K562 (cell line): ENCODE results near the gene HOTAIR. TPM values are rescaled to one million over a fixed set of nuclear protein-coding genes. Genes with fewer than 3 reads are reported as not detected.

ENCODE experiments used
- ATAC-seq: fragments of 200-7000 bp; cut with Tn5 transposase; 3 replicates; pipeline ENCODE4 v1.9.1; 2020; ENCODE audit warnings: moderate library complexity
- BruUV-seq: library from RNA; stranded (reverse); fragments of 400-500 nt; replicated peaks from 2 replicates; lab custom pipeline; 2021; lab: Mats Ljungman, UMichigan
- CTCF ChIA-PET: fragments of 300-600 bp; formaldehyde crosslinking; extraction: SDS; loops from one replicate; lab custom pipeline; 2021; ENCODE audit warnings: low intra/inter-chr PET ratio; lab: Yijun Ruan, JAX
- POLR2A ChIA-PET: fragments of 300-600, 350-650 bp; sonication (Branson Sonifier 250); formaldehyde crosslinking; extraction: SDS; loops from one replicate; lab custom pipeline; 2021; ENCODE audit warnings: antibody characterized with exemption, inconsistent platforms; lab: Yijun Ruan, JAX
- DNase-seq, 4 experiments: peaks; one replicate each; pipeline versions ENCODE4 v3.0.0 to v3.0.0-alpha.2; 2011 to 2018; ENCODE audit warnings: low spot score in 3 of 4, mixed read lengths in 3 of 4; ENCODE audit errors: extremely low read depth in 1 of 4
- FAIRE-seq: peaks from 2 replicates; lab custom pipeline; 2011; peaks lifted over from hg19 to GRCh38; lab: Jason Lieb, UNC
- H2AFZ ChIP-seq: 2 replicates; pipeline ENCODE4 v1.6.0; 2011; ENCODE audit warnings: low read depth, low read length, control low read depth, inconsistent platforms
- H3K27ac ChIP-seq: fragments of 200-600 bp; 3 replicates; pipeline ENCODE4 v1.8.0; 2011; ENCODE audit warnings: low read depth, mild to moderate bottlenecking, control low read depth, inconsistent platforms, low read length, moderate library complexity, mixed read lengths; ENCODE audit errors: extremely low read depth
- H3K27me3 ChIP-seq, 2 experiments: fragments of 300-600 bp in 1 of 2; 2 replicates in 1 of 2; 3 replicates in 1 of 2; pipeline versions ENCODE4 v1.6.0 to v1.8.0; 2011; ENCODE audit warnings: inconsistent platforms in 2 of 2, low read length in 2 of 2, mild to moderate bottlenecking in 1 of 2, mixed read lengths in 1 of 2, moderate library complexity in 1 of 2; ENCODE audit not compliant: control insufficient read depth in 2 of 2, insufficient read depth in 2 of 2
- H3K36me3 ChIP-seq: fragments of 300-600 bp; 3 replicates; pipeline ENCODE4 v1.8.0; 2011; ENCODE audit warnings: mild to moderate bottlenecking, low read length, inconsistent platforms; ENCODE audit not compliant: control insufficient read depth, insufficient read depth
- H3K4me1 ChIP-seq, 2 experiments: fragments of 200-600 bp in 1 of 2; replicated peaks in 1 of 2; 2 replicates in 1 of 2; 3 replicates in 1 of 2; pipeline versions ENCODE4 v1.5.1 to v1.8.0; 2011; ENCODE audit warnings: inconsistent platforms in 2 of 2, low read length in 2 of 2, mild to moderate bottlenecking in 1 of 2, mixed read lengths in 1 of 2, moderate library complexity in 1 of 2; ENCODE audit not compliant: control insufficient read depth in 2 of 2, insufficient read depth in 2 of 2
- H3K4me2 ChIP-seq: 2 replicates; pipeline ENCODE4 v1.6.1; 2011; ENCODE audit warnings: low read length, control low read depth, inconsistent platforms, mixed read lengths; ENCODE audit not compliant: insufficient read depth
- H3K4me3 ChIP-seq: fragments of 200-600 bp; sonication (generic), shearing (Covaris generic); 2 replicates; pipeline ENCODE4 v1.5.1; 2016; ENCODE audit warnings: control low read depth, inconsistent platforms
- H3K79me2 ChIP-seq: fragments of 200-600 bp; 3 replicates; pipeline ENCODE4 v1.8.0; 2011; ENCODE audit warnings: low read length, inconsistent platforms; ENCODE audit not compliant: control insufficient read depth, insufficient read depth
- H3K9ac ChIP-seq, 2 experiments: 2 replicates each; pipeline versions ENCODE4 v1.6.0 to v1.6.1; 2011; ENCODE audit warnings: low read depth in 2 of 2, low read length in 2 of 2, control low read depth in 1 of 2, inconsistent platforms in 1 of 2, mild to moderate bottlenecking in 1 of 2, mixed read lengths in 1 of 2; ENCODE audit not compliant: insufficient read depth in 1 of 2
- H3K9me1 ChIP-seq: one replicate; pipeline ENCODE4 v1.6.0; 2011; ENCODE audit warnings: inconsistent platforms, mild to moderate bottlenecking, low read length, moderate library complexity; ENCODE audit not compliant: control insufficient read depth, insufficient read depth
- H3K9me3 ChIP-seq: replicated peaks from 2 replicates; pipeline ENCODE4 v1.5.1; 2011; ENCODE audit warnings: low read depth, low read length, inconsistent platforms; ENCODE audit not compliant: control insufficient read depth, insufficient read depth
- H4K20me1 ChIP-seq: replicated peaks from 2 replicates; pipeline ENCODE4 v1.6.1; 2011; ENCODE audit warnings: low read length, inconsistent platforms, mixed read lengths; ENCODE audit not compliant: control insufficient read depth, insufficient read depth
- ARID2 ChIP-seq: fragments of 450-650 bp; IDR thresholded peaks from 2 replicates; pipeline ENCODE4 v1.6.1; 2017; ENCODE audit warnings: antibody characterized with exemption, mild to moderate bottlenecking
- ATF1 ChIP-seq, 2 experiments: fragments of 450-650 bp in 1 of 2; IDR thresholded peaks; 2 replicates each; pipeline ENCODE4 v1.6.1; 2016; ENCODE audit warnings: missing compliant biosample characterization in 1 of 2, missing genetic modification characterization in 1 of 2
- EWSR1 ChIP-seq: fragments of 450-650 bp; IDR thresholded peaks from 2 replicates; pipeline ENCODE4 v1.6.1; 2018; ENCODE audit warnings: borderline replicate concordance, mild to moderate bottlenecking, low read depth, moderate library complexity; ENCODE audit not compliant: partially characterized antibody
- GATAD2B ChIP-seq: fragments of 450-650 bp; IDR thresholded peaks from 2 replicates; pipeline ENCODE4 v1.6.1; 2017; ENCODE audit warnings: mild to moderate bottlenecking, borderline replicate concordance
- KHSRP ChIP-seq: fragments of 450-650 bp; IDR thresholded peaks from 2 replicates; pipeline ENCODE4 v1.6.1; 2017
- RFX7 ChIP-seq: fragments of 250-450 bp; sonication (Bioruptor Pico); IDR thresholded peaks from 2 replicates; pipeline ENCODE4 v1.5.1; 2021; ENCODE audit warnings: mild to moderate bottlenecking
- SNIP1 ChIP-seq: fragments of 450-650 bp; IDR thresholded peaks from 2 replicates; pipeline ENCODE4 v1.7.1; 2017; ENCODE audit warnings: low read depth, mild to moderate bottlenecking
- THRA ChIP-seq: fragments of 450-650 bp; IDR thresholded peaks from 2 replicates; pipeline ENCODE4 v1.6.1; 2017; ENCODE audit warnings: mild to moderate bottlenecking, moderate library complexity
- XRCC3 ChIP-seq: fragments of 450-650 bp; IDR thresholded peaks from 2 replicates; pipeline ENCODE4 v1.6.1; 2017; ENCODE audit warnings: mild to moderate bottlenecking, moderate library complexity
- ZBTB49 ChIP-seq: sonication (generic); formaldehyde crosslinking; IDR thresholded peaks from 2 replicates; pipeline ENCODE4 v1.8.0; 2022; ENCODE audit warnings: missing genetic modification reagents, mild to moderate bottlenecking, borderline replicate concordance
- ZNF134 ChIP-seq: fragments of 250-450 bp; sonication (Bioruptor Pico); conservative IDR thresholded peaks from 2 replicates; pipeline ENCODE4 v1.4.0; 2020
- WGBS: fragments of 100-300 bp; shearing (Covaris generic); methylation state at CpG from one replicate; pipeline ENCODE4 v1.1.6; 2016; ENCODE audit warnings: low coverage, mixed read lengths; ENCODE audit not compliant: insufficient coverage; ENCODE audit errors: missing lambda C conversion rate; 5-methylcytosine and 5-hydroxymethylcytosine counted together
- in situ Hi-C: fragments of 300-500 bp; cut with MboI; formaldehyde crosslinking; loops from 4 replicates; pipeline ENCODE4 v1.15.0; 2018; ENCODE audit warnings: inconsistent platforms, mixed read lengths
- intact Hi-C: fragments of 100-400 bp; cut with micrococcal nuclease; formaldehyde crosslinking; loops from 2 replicates; pipeline ENCODE4 v1.14.2; 2022
- polyA plus RNA-seq, 8 experiments: library from polyadenylated mRNA; depleted of rRNA in 4 of 8; stranded (reverse) in 5 of 8; unstranded in 3 of 8; fragments of >200 nt; fragmentation: Nextera tagmentation in 2 of 8; fragmentation: Illumina TruSeq in 1 of 8; extraction: Ambion mirVana in 2 of 8; extraction: Trizol in 1 of 8; gene quantifications; 2 replicates each; pipeline versions ENCODE4 v1.2.1 to v1.2.3, GENCODE V29; 2011 to 2014; ENCODE audit warnings: inconsistent platforms in 1 of 8, missing spikeins in 1 of 8
- total RNA-seq, 7 experiments: library from RNA; depleted of rRNA in 6 of 7; stranded (reverse); fragments of >200 nt in 6 of 7; fragmentation: Illumina TruSeq in 2 of 7; extraction: Trizol in 2 of 7; gene quantifications; 2 replicates each; pipeline versions ENCODE4 v1.2.1 to v1.2.3, GENCODE V29; 2011 to 2021; ENCODE audit warnings: low replicate concordance in 1 of 7
- TF ChIP-seq, protein P1 (sequence below): fragments of 450-650 bp; IDR thresholded peaks from 2 replicates; pipeline ENCODE4 v1.7.0; 2016; ENCODE audit warnings: borderline replicate concordance

HOTAIR gene
- total and polyA plus RNA-seq, 9 of the 15 experiments (the other 6 are each of a cell fraction or from before 2014, with no cell fraction given): 0.04 TPM; not detected in 8

GRCh38 chr12:53927220-53928029 is 47.3 kb downstream of the HOTAIR start:
- no peak overlapping the region for H3K27ac ChIP-seq
- H4K20me1 ChIP-seq: no peaks in the 10 kb centered on the region
- no peak overlapping the region for H2AFZ ChIP-seq
- no TSS peak for BruUV-seq
- no peak overlapping the region for H3K4me3 ChIP-seq
- ATAC-seq (no peak), DNase-seq (no peak), FAIRE-seq (no peak)
- H3K9me1 ChIP-seq: no peaks in the 10 kb centered on the region
- intact Hi-C loops: no loop called here
- no peaks in the 10 kb centered on the region for H3K9me3 ChIP-seq
- POLR2A ChIA-PET: interaction anchor here (0.6 to 0.8 kb wide), 2 partner anchors 223 to 229 kb away, joined by 3 read pairs; no protein-coding TSS in a partner anchor
- no peak overlapping the region for H3K9ac ChIP-seq
- WGBS: 13% methylated on average over 40 of the region's 45 CpGs
- H3K27me3 ChIP-seq: peaks cover 52 to 62% of the 10 kb centered on the region in 2 experiments
- H3K36me3 ChIP-seq: no peaks in the 10 kb centered on the region
- no peak overlapping the region for H3K4me2 ChIP-seq
- in situ Hi-C loops: no loop called here
- CTCF ChIA-PET: no interaction called here
- H3K79me2 ChIP-seq: no peaks in the 10 kb centered on the region
- H3K4me1 ChIP-seq: peaks cover 0 to 4% of the 10 kb centered on the region in 2 experiments; a peak in 1 of 5 replicates
- TF ChIP-seq KHSRP: no peak
- TF ChIP-seq THRA: no peak
- TF ChIP-seq EWSR1: no peak
- TF ChIP-seq, protein P1, sequence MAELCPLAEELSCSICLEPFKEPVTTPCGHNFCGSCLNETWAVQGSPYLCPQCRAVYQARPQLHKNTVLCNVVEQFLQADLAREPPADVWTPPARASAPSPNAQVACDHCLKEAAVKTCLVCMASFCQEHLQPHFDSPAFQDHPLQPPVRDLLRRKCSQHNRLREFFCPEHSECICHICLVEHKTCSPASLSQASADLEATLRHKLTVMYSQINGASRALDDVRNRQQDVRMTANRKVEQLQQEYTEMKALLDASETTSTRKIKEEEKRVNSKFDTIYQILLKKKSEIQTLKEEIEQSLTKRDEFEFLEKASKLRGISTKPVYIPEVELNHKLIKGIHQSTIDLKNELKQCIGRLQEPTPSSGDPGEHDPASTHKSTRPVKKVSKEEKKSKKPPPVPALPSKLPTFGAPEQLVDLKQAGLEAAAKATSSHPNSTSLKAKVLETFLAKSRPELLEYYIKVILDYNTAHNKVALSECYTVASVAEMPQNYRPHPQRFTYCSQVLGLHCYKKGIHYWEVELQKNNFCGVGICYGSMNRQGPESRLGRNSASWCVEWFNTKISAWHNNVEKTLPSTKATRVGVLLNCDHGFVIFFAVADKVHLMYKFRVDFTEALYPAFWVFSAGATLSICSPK: no peak
- no peak for TF ChIP-seq XRCC3
- no peak for TF ChIP-seq GATAD2B
- no peak for TF ChIP-seq ARID2
- no peak for TF ChIP-seq RFX7 (CRISPR knock-in tag)
- TF ChIP-seq ZNF134 (CRISPR knock-in tag): no peak
- TF ChIP-seq ZBTB49 (CRISPR knock-in tag): no peak
- no peak for TF ChIP-seq ATF1 (CRISPR knock-in tag; IDR thresholded peaks at IDR 0.05)
- no peak for TF ChIP-seq ATF1 (tag; IDR thresholded peaks at IDR 0.05)
- TF ChIP-seq SNIP1: no peak
